Prostate gland (tissue), 2 donors: ENCODE measurements around the gene FAM193A. TPM values are rescaled to one million over a fixed set of nuclear protein-coding genes. Genes with fewer than 3 reads are reported as not detected.
"Not testable (repeated sequence)": the region's sequence is repeated elsewhere in the genome, so short reads cannot be mapped to it uniquely, and the experiment has no call there.

ENCODE experiments used
- DNase-seq: peaks from one replicate; pipeline ENCODE4 v3.0.0-alpha.2; 2019; ENCODE audit warnings: low spot score
- H3K27ac ChIP-seq, 2 donors: fragments of 200-600 bp; sonication (generic); 2 replicates each; pipeline ENCODE4 v1.5.1; 2017 to 2019
- H3K27me3 ChIP-seq: fragments of 200-600 bp; sonication (generic); replicated peaks from 2 replicates; pipeline ENCODE4 v1.5.1; 2019; ENCODE audit not compliant: insufficient read depth
- H3K36me3 ChIP-seq, 2 donors: fragments of 200-600 bp; sonication (generic); 1 replicate in 1 of 2; 2 replicates in 1 of 2; pipeline versions ENCODE4 v1.5.1 to v1.8.1; 2017 to 2019
- H3K4me1 ChIP-seq: fragments of 200-600 bp; sonication (generic); replicated peaks from 2 replicates; pipeline ENCODE4 v1.5.1; 2019
- H3K4me3 ChIP-seq, 2 donors: fragments of 200-600 bp; sonication (generic); 2 replicates each; pipeline ENCODE4 v1.5.1; 2017 to 2019
- H3K9me3 ChIP-seq: fragments of 200-600 bp; sonication (generic); 2 replicates; pipeline ENCODE4 v1.5.1; 2017
- POLR2A ChIP-seq: fragments of 450-650 bp; IDR thresholded peaks from one replicate; pipeline ENCODE4 v1.6.1; 2016; ENCODE audit warnings: antibody characterized with exemption, mild to moderate bottlenecking
- POLR2AphosphoS5 ChIP-seq: sonication (generic); formaldehyde crosslinking; IDR thresholded peaks from one replicate; pipeline ENCODE4 v1.6.1; 2017; ENCODE audit warnings: antibody characterized with exemption
- whole genome bisulfite sequencing: methylation state at CpG from one replicate; pipeline ENCODE4 v1.1.5; 2018; 5-methylcytosine and 5-hydroxymethylcytosine counted together
- intact Hi-C: fragments of 100-400 bp; cut with DNase I; formaldehyde crosslinking; loops from one replicate; pipeline ENCODE4 v1.14.2; 2022
- total RNA-seq, 2 donors: library from RNA; depleted of rRNA; stranded (reverse); fragments of >200 nt; gene quantifications; one replicate each; pipeline ENCODE4 v1.1.0, GENCODE V29; 2016
- TF ChIP-seq, protein P1 (sequence below), 4 experiments: fragments of 200-600 bp in 2 of 4; fragments of 450-650 bp in 2 of 4; sonication (generic) in 2 of 4; IDR thresholded peaks; 1 replicate in 3 of 4; 2 replicates in 1 of 4; pipeline ENCODE4 v1.5.1; 2016 to 2019; ENCODE audit warnings: antibody characterized with exemption in 4 of 4, mild to moderate bottlenecking in 2 of 4, moderate library complexity in 2 of 4

Gene FAM193A
- total RNA-seq, 2 donors from 2014 or later, result 24.1 to 53.1 TPM

DNA sequence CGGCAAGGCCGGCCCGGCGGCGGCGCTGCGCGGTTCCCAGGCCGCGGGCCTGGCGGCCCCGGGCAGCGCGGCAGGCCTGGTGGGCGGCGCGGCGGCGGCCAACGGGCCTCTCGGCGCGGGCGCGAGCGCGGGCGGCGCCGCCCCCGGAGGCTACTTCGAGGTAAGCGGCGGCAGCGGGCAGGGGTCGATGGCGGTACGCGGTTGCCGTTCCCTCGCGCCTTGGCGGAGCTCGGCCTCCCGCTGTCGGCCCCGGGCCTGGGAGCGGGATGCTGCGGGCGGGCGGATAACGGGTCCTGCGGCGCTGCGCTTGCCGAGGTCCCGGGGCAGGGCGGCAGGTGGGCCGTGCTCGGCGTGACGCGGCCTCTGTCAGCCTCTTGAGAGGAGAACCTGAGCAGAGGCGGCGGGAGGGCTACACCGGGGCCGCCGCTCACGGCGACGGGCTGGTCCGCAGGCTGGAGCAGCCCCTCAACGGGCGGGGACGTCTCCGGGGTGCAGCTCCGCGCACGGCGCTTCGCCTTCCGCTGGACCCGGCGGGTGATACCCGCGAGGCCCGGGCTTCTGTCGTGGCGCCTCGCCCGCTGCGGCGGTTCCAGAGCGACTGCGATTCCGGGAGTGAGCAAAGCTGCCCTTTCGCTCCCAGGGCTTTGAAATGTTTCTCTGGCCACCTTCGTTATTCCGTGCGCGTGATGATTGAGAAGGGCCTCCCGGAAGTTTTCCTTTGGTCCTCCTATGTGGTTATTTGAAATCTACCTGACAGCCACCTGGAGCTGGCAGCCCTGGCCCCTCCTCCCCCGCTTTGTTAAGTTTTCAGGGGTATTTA, 774 bp downstream of the FAM193A start:
- peak; percentile 23 for DNase-seq
- WGBS, result under 1% methylated on average over 60 of the region's 103 CpGs
- Histone ChIP-seq H3K4me3 (peak overlapping the region; percentile 54 to 89), H3K27me3 (no peaks in the 10 kb centered on the region), H3K9me3 (no peaks in the 10 kb centered on the region), H3K4me1 (peaks cover 6% of the 10 kb centered on the region), H3K36me3 (no peaks in the 10 kb centered on the region), H3K27ac (peak overlapping the region; percentile 84 to 94)
- intact Hi-C loops, result loop anchor here (5.0 to 10.0 kb wide), 2 partner anchors 220 to 272 kb away; partner anchors contain the start of genes MXD4 and TNIP2
- no peak for TF ChIP-seq POLR2A
- TF ChIP-seq, protein P1, sequence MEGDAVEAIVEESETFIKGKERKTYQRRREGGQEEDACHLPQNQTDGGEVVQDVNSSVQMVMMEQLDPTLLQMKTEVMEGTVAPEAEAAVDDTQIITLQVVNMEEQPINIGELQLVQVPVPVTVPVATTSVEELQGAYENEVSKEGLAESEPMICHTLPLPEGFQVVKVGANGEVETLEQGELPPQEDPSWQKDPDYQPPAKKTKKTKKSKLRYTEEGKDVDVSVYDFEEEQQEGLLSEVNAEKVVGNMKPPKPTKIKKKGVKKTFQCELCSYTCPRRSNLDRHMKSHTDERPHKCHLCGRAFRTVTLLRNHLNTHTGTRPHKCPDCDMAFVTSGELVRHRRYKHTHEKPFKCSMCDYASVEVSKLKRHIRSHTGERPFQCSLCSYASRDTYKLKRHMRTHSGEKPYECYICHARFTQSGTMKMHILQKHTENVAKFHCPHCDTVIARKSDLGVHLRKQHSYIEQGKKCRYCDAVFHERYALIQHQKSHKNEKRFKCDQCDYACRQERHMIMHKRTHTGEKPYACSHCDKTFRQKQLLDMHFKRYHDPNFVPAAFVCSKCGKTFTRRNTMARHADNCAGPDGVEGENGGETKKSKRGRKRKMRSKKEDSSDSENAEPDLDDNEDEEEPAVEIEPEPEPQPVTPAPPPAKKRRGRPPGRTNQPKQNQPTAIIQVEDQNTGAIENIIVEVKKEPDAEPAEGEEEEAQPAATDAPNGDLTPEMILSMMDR (IDR thresholded peaks at IDR 0.05), result peak in 1 of 4 experiments; percentile 17
- peak; percentile 22 for TF ChIP-seq POLR2AphosphoS5

DNA sequence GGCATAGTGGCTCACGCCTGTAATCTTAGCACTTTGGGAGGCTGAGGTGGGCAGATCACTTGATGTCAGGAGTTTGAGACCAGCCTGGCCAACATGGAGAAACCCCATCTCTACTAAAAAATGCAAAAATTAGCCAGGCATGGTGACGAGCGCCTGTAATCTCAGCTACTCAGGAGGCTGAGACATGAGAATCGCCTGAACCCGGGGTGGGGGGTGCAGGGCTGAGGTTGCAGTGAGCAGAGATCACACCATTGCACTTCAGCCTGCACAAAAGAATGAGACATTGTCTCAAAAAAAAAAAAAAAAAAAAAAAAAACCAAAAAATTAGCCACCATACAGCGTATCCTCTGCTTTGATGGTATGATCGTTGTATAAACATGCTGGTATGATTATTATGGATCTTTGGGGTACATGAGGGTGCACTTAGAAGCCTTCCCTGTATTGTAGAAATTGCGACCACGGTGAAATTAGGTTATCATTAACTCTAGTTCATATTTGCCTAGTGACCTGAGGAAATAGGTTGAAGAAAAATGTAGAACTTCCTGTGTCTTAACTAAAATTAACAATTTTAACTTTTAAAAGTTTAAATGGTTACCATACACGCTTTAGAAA, 7.2 kb downstream of the FAM193A start:
- WGBS, result 87% methylated on average over 10 of the region's 10 CpGs
- DNase-seq, H3K4me1 ChIP-seq: not testable (repeated sequence)

GRCh38 chr4:2545321-2546013, 9.0 kb downstream of the FAM193A start:
- 95% methylated on average over 7 of the region's 7 CpGs for WGBS
- no peaks in the 10 kb centered on the region for H3K27me3 ChIP-seq
- no peaks in the 10 kb centered on the region for H3K36me3 ChIP-seq
- TF ChIP-seq POLR2A (no peak), POLR2AphosphoS5 (no peak)
- TF ChIP-seq, protein P1 (IDR thresholded peaks at IDR 0.05), result no peak
- no peak overlapping the region for H3K27ac ChIP-seq
- DNase-seq, result no peak
- no peaks in the 10 kb centered on the region for H3K9me3 ChIP-seq
- no peak overlapping the region for H3K4me3 ChIP-seq
- no peaks in the 10 kb centered on the region for H3K4me1 ChIP-seq
- intact Hi-C loops, result no loop called here

More for the DNA sequence above, 7.2 kb downstream of the FAM193A start:
- H3K27ac ChIP-seq, H3K27me3 ChIP-seq, H3K9me3 ChIP-seq, H3K36me3 ChIP-seq, intact Hi-C loops, H3K4me3 ChIP-seq: not testable (repeated sequence)

- intact Hi-C loops, result no loop called here
- Histone ChIP-seq H3K27me3 (no peaks in the 10 kb centered on the region), H3K4me1 (no peaks in the 10 kb centered on the region), H3K36me3 (no peaks in the 10 kb centered on the region), H3K4me3 (no peak overlapping the region), H3K27ac (no peak overlapping the region), H3K9me3 (no peaks in the 10 kb centered on the region)
- TF ChIP-seq POLR2AphosphoS5, result no peak
- TF ChIP-seq POLR2A, result no peak
- TF ChIP-seq, protein P1 (IDR thresholded peaks at IDR 0.05), result no peak
- DNase-seq, result no peak
These were observed 9.9 kb downstream of the FAM193A start for GRCh38 chr4:2546286-2546823.

DNA sequence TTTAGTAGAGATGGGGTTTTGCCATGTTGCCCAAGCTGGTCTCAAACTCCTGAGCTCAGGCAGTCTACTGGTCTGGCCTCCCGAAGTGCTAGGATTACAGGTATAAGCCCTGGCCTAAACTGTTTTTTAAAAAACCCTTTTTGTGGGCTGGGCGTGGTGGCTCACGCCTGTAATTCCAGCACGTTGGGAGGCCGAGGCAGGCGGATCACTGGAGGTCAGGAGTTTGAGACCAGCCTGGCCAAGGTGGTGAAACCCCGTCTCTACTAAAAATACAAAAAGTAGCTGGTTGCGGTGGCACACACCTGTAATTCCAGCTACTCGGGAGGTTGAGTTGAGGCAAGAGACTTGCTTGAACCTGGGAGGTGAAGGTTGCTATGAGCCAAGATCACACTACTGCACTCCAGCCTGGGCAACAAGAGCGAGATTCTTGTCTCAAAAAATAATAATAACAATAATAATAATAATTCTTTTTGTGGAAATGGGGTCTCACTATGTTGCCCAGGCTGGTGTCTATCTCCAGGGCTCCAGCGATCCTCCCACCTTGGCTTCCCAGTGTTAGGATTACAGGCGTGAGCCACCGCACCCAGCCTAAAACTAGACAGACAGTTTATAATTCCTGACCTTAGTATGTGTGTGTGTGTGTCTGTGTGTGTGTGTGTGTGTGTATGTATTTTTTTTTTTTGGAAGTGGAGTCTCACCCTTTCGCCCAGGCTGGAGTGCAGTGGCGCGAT, 10.7 kb downstream of the FAM193A start:
- H3K27ac ChIP-seq, DNase-seq, H3K4me1 ChIP-seq, intact Hi-C loops, H3K27me3 ChIP-seq, H3K4me3 ChIP-seq, H3K9me3 ChIP-seq, H3K36me3 ChIP-seq: not testable (repeated sequence)
- WGBS, result 96% methylated on average over 16 of the region's 16 CpGs
